SK-N-SH (cell line): Measurements from ENCODE around the gene SIL1. TPM values are rescaled to one million over a fixed set of nuclear protein-coding genes. Genes with fewer than 3 reads are reported as not detected.
"Not testable (repeated sequence)": the region's sequence is repeated elsewhere in the genome, so short reads cannot be mapped to it uniquely, and the experiment has no call there.

ENCODE experiments used
- CTCF ChIA-PET: fragments of 300-600, 350-600 bp; formaldehyde crosslinking; extraction: SDS; loops from one replicate; lab custom pipeline; 2021; lab: Yijun Ruan, JAX
- POLR2A ChIA-PET: fragments of 350-600 bp; sonication (Branson Sonifier 250); formaldehyde crosslinking; extraction: SDS; loops from one replicate; lab custom pipeline; 2020; ENCODE audit warnings: antibody characterized with exemption, inconsistent platforms; lab: Yijun Ruan, JAX
- DNase-seq: peaks from one replicate; pipeline ENCODE4 v3.0.0; 2012
- H2AFZ ChIP-seq: fragments of 200-600 bp; sonication (generic); 2 replicates; pipeline ENCODE4 v1.8.1; 2016; ENCODE audit warnings: antibody characterized with exemption, mild to moderate bottlenecking, low read depth
- H3F3A ChIP-seq: fragments of 200-600 bp; sonication (generic); replicated peaks from 2 replicates; pipeline ENCODE3; 2016; ENCODE audit warnings: antibody characterized with exemption, mild to moderate bottlenecking; ENCODE audit not compliant: insufficient read depth
- H3K27ac ChIP-seq, 2 experiments: fragments of 200-500 bp in 1 of 2; fragments of 200-600 bp in 1 of 2; sonication (Bioruptor generic) in 1 of 2; sonication (generic), shearing (Covaris generic) in 1 of 2; 2 replicates each; pipeline versions ENCODE4 v1.5.1 to v1.6.1; 2014 to 2016; ENCODE audit warnings: low read depth in 2 of 2, inconsistent platforms in 1 of 2, low read length in 1 of 2, mild to moderate bottlenecking in 1 of 2, mixed read lengths in 1 of 2
- H3K27me3 ChIP-seq: fragments of 200-600 bp; sonication (generic), shearing (Covaris generic); 2 replicates; pipeline ENCODE4 v1.6.1; 2016; ENCODE audit warnings: mixed run types; ENCODE audit not compliant: insufficient read depth
- H3K36me3 ChIP-seq, 2 experiments: fragments of 200-500 bp in 1 of 2; fragments of 200-600 bp in 1 of 2; sonication (Bioruptor generic) in 1 of 2; sonication (generic) in 1 of 2; replicated peaks in 1 of 2; 2 replicates each; pipeline versions ENCODE3 to v1.5.1; 2014 to 2016; ENCODE audit warnings: low read length in 1 of 2, mild to moderate bottlenecking in 1 of 2; ENCODE audit not compliant: insufficient read depth in 2 of 2, control insufficient read depth in 1 of 2
- H3K4me1 ChIP-seq, 2 experiments: fragments of 200-500 bp in 1 of 2; fragments of 200-600 bp in 1 of 2; sonication (Bioruptor generic) in 1 of 2; sonication (generic), shearing (Covaris generic) in 1 of 2; 2 replicates each; pipeline versions ENCODE4 v1.5.1 to v1.6.1; 2014 to 2016; ENCODE audit warnings: low read depth in 1 of 2, low read length in 1 of 2, mixed run types in 1 of 2; ENCODE audit not compliant: insufficient read depth in 2 of 2, control insufficient read depth in 1 of 2
- H3K4me2 ChIP-seq: fragments of 200-600 bp; sonication (generic), shearing (Covaris generic); 2 replicates; pipeline ENCODE4 v1.6.1; 2017; ENCODE audit warnings: mixed run types
- H3K4me3 ChIP-seq, 2 experiments: fragments of 200-500 bp in 1 of 2; fragments of 200-600 bp in 1 of 2; sonication (Bioruptor generic) in 1 of 2; sonication (generic), shearing (Covaris generic) in 1 of 2; 2 replicates each; pipeline versions ENCODE4 v1.5.1 to v1.8.1; 2014 to 2016; ENCODE audit warnings: low read depth in 2 of 2, inconsistent platforms in 1 of 2, low read length in 1 of 2, mild to moderate bottlenecking in 1 of 2, mixed read lengths in 1 of 2, moderate library complexity in 1 of 2
- H3K79me2 ChIP-seq: fragments of 200-600 bp; sonication (generic); 2 replicates; pipeline ENCODE4 v1.8.1; 2017; ENCODE audit warnings: mild to moderate bottlenecking; ENCODE audit not compliant: insufficient read depth
- H3K9ac ChIP-seq: fragments of 200-600 bp; sonication (generic); 2 replicates; pipeline ENCODE4 v1.6.1; 2017; ENCODE audit warnings: mixed run types
- H3K9me2 ChIP-seq: fragments of 200-600 bp; sonication (generic); 2 replicates; pipeline ENCODE4 v1.6.1; 2017; ENCODE audit warnings: mixed run types
- H3K9me3 ChIP-seq: fragments of 200-600 bp; sonication (generic); 2 replicates; pipeline ENCODE4 v1.6.1; 2017; ENCODE audit warnings: mixed run types, mild to moderate bottlenecking, moderate library complexity
- H4K20me1 ChIP-seq: fragments of 200-600 bp; sonication (generic); 2 replicates; pipeline ENCODE4 v1.6.1; 2017; ENCODE audit warnings: mild to moderate bottlenecking, mixed run types; ENCODE audit not compliant: insufficient read depth
- ELF1 ChIP-seq: IDR thresholded peaks from 2 replicates; pipeline ENCODE4 v1.4.0; 2012
- EP300 ChIP-seq, 2 experiments: IDR thresholded peaks; 2 replicates each; pipeline versions ENCODE4 v1.4.0 to v1.6.1; 2012; ENCODE audit warnings: borderline replicate concordance in 1 of 2, low read depth in 1 of 2, low read length in 1 of 2
- EZH2phosphoT487 ChIP-seq: fragments of 200-600 bp; sonication (generic); IDR thresholded peaks from 2 replicates; pipeline ENCODE4 v1.6.1; 2017; ENCODE audit warnings: low read depth, mixed run types, mild to moderate bottlenecking, antibody characterized with exemption, moderate library complexity, borderline replicate concordance
- GATA2 ChIP-seq: sonication (generic); formaldehyde crosslinking; IDR thresholded peaks from 2 replicates; pipeline ENCODE4 v1.5.0; 2020; ENCODE audit warnings: mild to moderate bottlenecking, missing genetic modification reagents
- JUND ChIP-seq: IDR thresholded peaks from 2 replicates; pipeline ENCODE4 v1.4.0; 2012
- MEF2A ChIP-seq: IDR thresholded peaks from 2 replicates; pipeline ENCODE4 v1.4.0; 2012; ENCODE audit warnings: low read depth, borderline replicate concordance
- MXI1 ChIP-seq: IDR thresholded peaks from 2 replicates; pipeline ENCODE4 v1.6.1; 2012; ENCODE audit warnings: mild to moderate bottlenecking, low read depth, low read length, improper control_type of control experiment
- PBX3 ChIP-seq: IDR thresholded peaks from 2 replicates; pipeline ENCODE4; 2012
- POLR2AphosphoS5 ChIP-seq: IDR thresholded peaks from 2 replicates; pipeline ENCODE4 v1.6.1; 2012; ENCODE audit warnings: low read depth, low read length
- RAD21 ChIP-seq: IDR thresholded peaks from 2 replicates; pipeline ENCODE4 v1.6.1; 2012; ENCODE audit warnings: mild to moderate bottlenecking, low read length
- RCOR1 ChIP-seq: fragments of 150-350 bp; IDR thresholded peaks from 2 replicates; pipeline ENCODE4 v1.6.1; 2017; ENCODE audit warnings: antibody characterized with exemption, low read length
- RFX5 ChIP-seq: IDR thresholded peaks from 2 replicates; pipeline ENCODE4 v1.6.1; 2012; ENCODE audit warnings: mild to moderate bottlenecking, improper control_type of control experiment, low read length
- SIN3A ChIP-seq: IDR thresholded peaks from 2 replicates; pipeline ENCODE4 v1.6.1; 2012; ENCODE audit warnings: low read depth, mild to moderate bottlenecking, low read length, moderate library complexity, borderline replicate concordance
- SMC3 ChIP-seq: IDR thresholded peaks from 2 replicates; pipeline ENCODE4 v1.6.1; 2012; ENCODE audit warnings: low read depth, low read length, improper control_type of control experiment
- TAF1 ChIP-seq: IDR thresholded peaks from 2 replicates; pipeline ENCODE4 v1.6.1; 2012; ENCODE audit warnings: low read depth, mild to moderate bottlenecking, low read length, moderate library complexity, borderline replicate concordance
- TEAD4 ChIP-seq: IDR thresholded peaks from 2 replicates; pipeline ENCODE4 v1.4.0; 2012; ENCODE audit warnings: mild to moderate bottlenecking, borderline replicate concordance; ENCODE audit not compliant: insufficient read depth
- USF1 ChIP-seq: IDR thresholded peaks from 2 replicates; pipeline ENCODE4 v1.4.0; 2012; ENCODE audit warnings: low read depth, borderline replicate concordance
- WGBS: methylation state at CpG from one replicate; pipeline ENCODE4 v1.1.6; 2017; ENCODE audit warnings: low lambda C conversion rate; 5-methylcytosine and 5-hydroxymethylcytosine counted together
- polyA plus RNA-seq, 3 experiments: library from polyadenylated mRNA; depleted of rRNA; stranded (reverse); fragments of >200 nt; gene quantifications; 2 replicates each; pipeline ENCODE4 v1.2.3, GENCODE V29; 2012
- TF ChIP-seq, protein P1 (sequence below): fragments of 200-600 bp; sonication (generic); IDR thresholded peaks from 2 replicates; pipeline ENCODE4 v1.6.1; 2017; ENCODE audit warnings: antibody characterized with exemption, mild to moderate bottlenecking, moderate library complexity
- TF ChIP-seq, protein P2 (sequence below): IDR thresholded peaks from 2 replicates; pipeline ENCODE4 v1.4.0; 2012; ENCODE audit warnings: low read depth, borderline replicate concordance
- TF ChIP-seq, protein P3 (sequence below): IDR thresholded peaks from 2 replicates; pipeline ENCODE4 v1.4.0; 2012; ENCODE audit warnings: low read depth

The SIL1 gene
- polyA plus RNA-seq, 1 of the 3 experiments (the other 2 are of a cell fraction): 25.9 TPM

DNA sequence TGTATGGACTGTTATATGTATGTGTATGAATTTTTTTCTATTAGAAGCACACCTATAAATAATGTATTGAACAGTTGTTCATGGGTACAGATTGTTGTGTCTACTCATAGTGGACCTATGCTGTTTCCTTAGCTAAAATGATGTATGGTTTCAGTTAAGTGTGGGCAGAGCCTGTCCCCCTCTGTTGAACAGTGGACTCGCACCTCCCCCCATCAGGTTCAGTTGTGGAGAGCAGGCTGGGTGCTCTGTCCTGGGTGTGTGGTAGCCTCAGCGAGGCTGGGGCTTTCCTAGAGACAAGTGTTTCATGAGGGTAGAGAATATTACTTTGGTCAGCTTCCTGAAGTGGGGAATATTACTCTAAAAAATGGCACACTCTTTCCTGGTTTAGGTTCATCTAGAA, 275.7 kb downstream of the SIL1 start:
- no peak for DNase-seq
- TF ChIP-seq TEAD4 (no peak), JUND (no peak), RFX5 (no peak), SMC3 (no peak), RCOR1 (no peak), EZH2phosphoT487 (no peak), ELF1 (no peak), TAF1 (no peak), USF1 (no peak), POLR2AphosphoS5 (no peak), SIN3A (no peak), EP300 (IDR thresholded peaks at IDR 0.05; ENCODE audit: borderline replicate concordance in 1 of 2, low read depth in 1 of 2, low read length in 1 of 2) (no peak), GATA2 (no peak), PBX3 (no peak), MXI1 (no peak), RAD21 (no peak), MEF2A (no peak)
- TF ChIP-seq, protein P1, sequence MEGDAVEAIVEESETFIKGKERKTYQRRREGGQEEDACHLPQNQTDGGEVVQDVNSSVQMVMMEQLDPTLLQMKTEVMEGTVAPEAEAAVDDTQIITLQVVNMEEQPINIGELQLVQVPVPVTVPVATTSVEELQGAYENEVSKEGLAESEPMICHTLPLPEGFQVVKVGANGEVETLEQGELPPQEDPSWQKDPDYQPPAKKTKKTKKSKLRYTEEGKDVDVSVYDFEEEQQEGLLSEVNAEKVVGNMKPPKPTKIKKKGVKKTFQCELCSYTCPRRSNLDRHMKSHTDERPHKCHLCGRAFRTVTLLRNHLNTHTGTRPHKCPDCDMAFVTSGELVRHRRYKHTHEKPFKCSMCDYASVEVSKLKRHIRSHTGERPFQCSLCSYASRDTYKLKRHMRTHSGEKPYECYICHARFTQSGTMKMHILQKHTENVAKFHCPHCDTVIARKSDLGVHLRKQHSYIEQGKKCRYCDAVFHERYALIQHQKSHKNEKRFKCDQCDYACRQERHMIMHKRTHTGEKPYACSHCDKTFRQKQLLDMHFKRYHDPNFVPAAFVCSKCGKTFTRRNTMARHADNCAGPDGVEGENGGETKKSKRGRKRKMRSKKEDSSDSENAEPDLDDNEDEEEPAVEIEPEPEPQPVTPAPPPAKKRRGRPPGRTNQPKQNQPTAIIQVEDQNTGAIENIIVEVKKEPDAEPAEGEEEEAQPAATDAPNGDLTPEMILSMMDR: no peak
- TF ChIP-seq, protein P2, sequence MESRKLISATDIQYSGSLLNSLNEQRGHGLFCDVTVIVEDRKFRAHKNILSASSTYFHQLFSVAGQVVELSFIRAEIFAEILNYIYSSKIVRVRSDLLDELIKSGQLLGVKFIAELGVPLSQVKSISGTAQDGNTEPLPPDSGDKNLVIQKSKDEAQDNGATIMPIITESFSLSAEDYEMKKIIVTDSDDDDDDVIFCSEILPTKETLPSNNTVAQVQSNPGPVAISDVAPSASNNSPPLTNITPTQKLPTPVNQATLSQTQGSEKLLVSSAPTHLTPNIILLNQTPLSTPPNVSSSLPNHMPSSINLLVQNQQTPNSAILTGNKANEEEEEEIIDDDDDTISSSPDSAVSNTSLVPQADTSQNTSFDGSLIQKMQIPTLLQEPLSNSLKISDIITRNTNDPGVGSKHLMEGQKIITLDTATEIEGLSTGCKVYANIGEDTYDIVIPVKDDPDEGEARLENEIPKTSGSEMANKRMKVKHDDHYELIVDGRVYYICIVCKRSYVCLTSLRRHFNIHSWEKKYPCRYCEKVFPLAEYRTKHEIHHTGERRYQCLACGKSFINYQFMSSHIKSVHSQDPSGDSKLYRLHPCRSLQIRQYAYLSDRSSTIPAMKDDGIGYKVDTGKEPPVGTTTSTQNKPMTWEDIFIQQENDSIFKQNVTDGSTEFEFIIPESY: no peak
- TF ChIP-seq, protein P3, sequence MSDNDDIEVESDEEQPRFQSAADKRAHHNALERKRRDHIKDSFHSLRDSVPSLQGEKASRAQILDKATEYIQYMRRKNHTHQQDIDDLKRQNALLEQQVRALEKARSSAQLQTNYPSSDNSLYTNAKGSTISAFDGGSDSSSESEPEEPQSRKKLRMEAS: no peak
- 100% methylated on average over 2 of the region's 2 CpGs for WGBS
- Histone ChIP-seq H3K9me3 (no peaks in the 10 kb centered on the region), H4K20me1 (peaks cover 29% of the 10 kb centered on the region), H3K27ac (no peak overlapping the region), H3K4me2 (no peak overlapping the region), H3K27me3 (no peaks in the 10 kb centered on the region), H3K4me3 (no peak overlapping the region), H2AFZ (no peak overlapping the region), H3K9ac (no peak overlapping the region), H3K4me1 (peaks cover 6 to 13% of the 10 kb centered on the region in 2 experiments; a peak in 3 of 4 replicates), H3K9me2 (no peaks in the 10 kb centered on the region), H3F3A (peaks cover 9% of the 10 kb centered on the region), H3K79me2 (peaks cover 41% of the 10 kb centered on the region), H3K36me3 (peaks cover 29 to 50% of the 10 kb centered on the region in 2 experiments)
- ChIA-PET CTCF (no interaction called here), POLR2A (no interaction called here)

GRCh38 chr5:138921362-138921761, 276.8 kb downstream of the SIL1 start:
- H3K4me3 ChIP-seq, H2AFZ ChIP-seq, H3K9me2 ChIP-seq, H3K4me2 ChIP-seq, DNase-seq, CTCF ChIA-PET, POLR2A ChIA-PET, H3K27ac ChIP-seq, H3K9ac ChIP-seq, H3K4me1 ChIP-seq, H3K27me3 ChIP-seq, H3K9me3 ChIP-seq: not testable (repeated sequence)
- Histone ChIP-seq H4K20me1 (peaks cover 29% of the 10 kb centered on the region), H3K79me2 (peaks cover 41% of the 10 kb centered on the region), H3F3A (peaks cover 17% of the 10 kb centered on the region), H3K36me3 (peaks cover 24 to 59% of the 10 kb centered on the region in 2 experiments)
- 79% methylated on average over 2 of the region's 2 CpGs for WGBS
